Measurements from ENCODE around the gene UBE3C.

Gene UBE3C

DNA sequence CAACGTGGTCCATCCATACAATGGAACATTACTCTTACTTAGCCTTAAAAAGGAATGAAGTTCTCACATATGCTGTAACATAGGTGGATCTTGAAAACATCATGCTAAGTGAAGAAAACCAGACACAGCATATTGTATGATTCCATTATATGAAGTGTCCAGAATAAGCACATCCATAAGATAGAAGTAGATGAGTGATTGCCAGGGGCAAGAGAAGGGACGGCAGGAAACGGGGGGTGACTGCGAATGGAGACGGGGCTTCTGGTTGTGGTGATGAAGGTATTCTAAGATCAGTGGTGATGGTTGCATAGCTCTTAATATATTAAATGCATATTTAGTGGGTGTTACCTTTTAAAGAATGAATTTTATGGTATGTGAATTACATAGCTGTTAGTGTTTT, 29.8 kb downstream of the UBE3C start:
- Histone ChIP-seq H3K36me3 (ENCODE audit: control insufficient read depth, insufficient read depth, low read length) (peaks cover 86% of the 10 kb centered on the region), H3K27ac (ENCODE audit: low read depth, low read length, severe bottlenecking) (no peak overlapping the region), H3K4me3 (ENCODE audit: extremely low read depth, insufficient read depth, low read length, poor library complexity, severe bottlenecking) (no peak overlapping the region), H3K9me3 (ENCODE audit: control insufficient read depth, low read length) (no peaks in the 10 kb centered on the region), H3K4me1 (ENCODE audit: control insufficient read depth, insufficient read depth, low read length, poor library complexity, severe bottlenecking) (no peaks in the 10 kb centered on the region)
- 93 to 100% methylated on average over 2 to 3 of the region's 5 CpGs for WGBS, 2 experiments (ENCODE audit: insufficient coverage in 2 of 2)

DNA sequence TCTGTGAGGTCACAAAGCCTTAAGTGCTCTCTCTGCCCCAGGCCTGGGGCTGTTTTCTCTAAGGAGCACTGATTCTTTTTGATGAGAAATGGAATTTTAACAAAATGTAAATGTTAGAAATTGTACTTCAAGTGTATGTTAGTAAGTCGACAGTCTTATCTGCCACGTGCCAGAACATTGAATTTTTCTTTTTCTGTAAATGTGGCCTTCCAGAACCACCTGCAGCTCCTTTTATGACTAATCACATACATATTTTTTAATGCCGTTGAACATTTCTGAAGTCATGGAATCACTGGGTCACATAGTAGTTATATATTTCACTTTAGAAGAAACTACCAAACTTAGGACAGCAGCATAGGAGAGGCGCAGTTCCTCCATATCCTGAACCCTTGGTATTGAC, 38.0 kb downstream of the UBE3C start:
- H3K4me3 ChIP-seq (ENCODE audit: extremely low read depth, insufficient read depth, low read length, poor library complexity, severe bottlenecking), result no peak overlapping the region
- H3K4me1 ChIP-seq (ENCODE audit: control insufficient read depth, insufficient read depth, low read length, poor library complexity, severe bottlenecking), result no peaks in the 10 kb centered on the region
- H3K36me3 ChIP-seq (ENCODE audit: control insufficient read depth, insufficient read depth, low read length), result peaks cover 86% of the 10 kb centered on the region
- WGBS, 2 experiments (ENCODE audit: insufficient coverage in 2 of 2), result 82% methylated on average over 2 of the region's 4 CpGs; no CpG with 5 or more reads in 1 of the 2 experiments
- H3K27ac ChIP-seq (ENCODE audit: low read depth, low read length, severe bottlenecking), result no peak overlapping the region
- no peaks in the 10 kb centered on the region for H3K9me3 ChIP-seq (ENCODE audit: control insufficient read depth, low read length)

DNA sequence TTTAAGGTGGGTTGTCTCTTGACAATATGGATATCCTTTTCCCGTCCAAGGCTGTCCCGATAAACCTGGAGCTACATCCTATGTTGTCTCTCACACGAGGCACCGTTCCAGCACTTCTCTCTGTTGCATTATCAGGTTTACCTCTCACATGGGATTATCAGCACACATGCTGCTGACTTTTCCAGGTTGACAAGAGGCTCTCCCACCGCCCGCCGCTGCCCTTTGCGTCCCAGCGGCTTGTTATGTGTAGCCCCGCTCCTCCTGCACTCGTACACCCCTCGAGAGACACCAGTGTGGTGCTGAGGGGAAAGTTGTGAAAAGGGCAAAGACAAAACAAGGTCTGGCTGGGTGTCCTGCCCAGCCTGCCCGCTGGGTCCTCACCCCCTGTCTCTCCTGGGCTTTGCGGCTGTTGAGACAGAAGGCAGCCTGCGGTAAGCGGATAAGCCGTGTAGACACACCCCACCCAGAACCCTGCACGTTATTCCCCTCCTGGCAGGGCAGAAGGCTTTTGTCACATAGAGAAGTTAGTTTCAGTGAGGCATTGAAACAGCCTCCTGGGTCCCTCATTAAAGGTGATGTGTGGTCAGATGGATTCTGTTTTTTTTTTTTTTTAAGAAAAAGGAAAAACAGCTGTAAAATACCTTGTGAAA, 38.7 kb downstream of the UBE3C start:
- Histone ChIP-seq H3K4me1 (ENCODE audit: control insufficient read depth, insufficient read depth, low read length, poor library complexity, severe bottlenecking) (no peaks in the 10 kb centered on the region), H3K27ac (ENCODE audit: low read depth, low read length, severe bottlenecking) (no peak overlapping the region), H3K9me3 (ENCODE audit: control insufficient read depth, low read length) (no peaks in the 10 kb centered on the region), H3K4me3 (ENCODE audit: extremely low read depth, insufficient read depth, low read length, poor library complexity, severe bottlenecking) (no peak overlapping the region), H3K36me3 (ENCODE audit: control insufficient read depth, insufficient read depth, low read length) (peaks cover 86% of the 10 kb centered on the region)
- 93 to 98% methylated on average over 11 of the region's 18 CpGs for WGBS, 2 experiments (ENCODE audit: insufficient coverage in 2 of 2)

DNA sequence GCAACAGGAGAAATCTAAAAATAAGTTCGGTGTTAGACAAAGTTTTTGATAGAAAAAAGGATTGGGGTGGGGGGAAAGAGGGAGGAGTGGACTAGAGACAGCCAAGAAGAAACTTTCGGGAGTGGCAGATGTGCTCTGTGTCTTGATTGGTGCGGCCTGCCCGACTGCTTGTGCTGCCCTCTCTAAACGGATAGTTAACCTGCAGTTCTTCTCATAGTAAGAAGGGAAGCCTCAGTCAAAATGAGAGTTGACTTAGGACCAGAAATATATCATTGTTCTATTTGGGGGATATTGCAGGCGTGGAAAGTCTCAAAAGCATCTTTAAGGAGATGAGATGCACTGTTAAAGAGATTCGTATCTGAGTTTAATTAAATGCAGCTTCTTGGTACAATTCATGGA, 39.3 kb downstream of the UBE3C start:
- no peaks in the 10 kb centered on the region for H3K9me3 ChIP-seq (ENCODE audit: control insufficient read depth, low read length)
- H3K4me1 ChIP-seq (ENCODE audit: control insufficient read depth, insufficient read depth, low read length, poor library complexity, severe bottlenecking), result no peaks in the 10 kb centered on the region
- peaks cover 86% of the 10 kb centered on the region for H3K36me3 ChIP-seq (ENCODE audit: control insufficient read depth, insufficient read depth, low read length)
- 96 to 100% methylated on average over 5 to 6 of the region's 7 CpGs for WGBS, 2 experiments (ENCODE audit: insufficient coverage in 2 of 2)
- H3K4me3 ChIP-seq (ENCODE audit: extremely low read depth, insufficient read depth, low read length, poor library complexity, severe bottlenecking), result no peak overlapping the region
- H3K27ac ChIP-seq (ENCODE audit: low read depth, low read length, severe bottlenecking), result no peak overlapping the region

DNA sequence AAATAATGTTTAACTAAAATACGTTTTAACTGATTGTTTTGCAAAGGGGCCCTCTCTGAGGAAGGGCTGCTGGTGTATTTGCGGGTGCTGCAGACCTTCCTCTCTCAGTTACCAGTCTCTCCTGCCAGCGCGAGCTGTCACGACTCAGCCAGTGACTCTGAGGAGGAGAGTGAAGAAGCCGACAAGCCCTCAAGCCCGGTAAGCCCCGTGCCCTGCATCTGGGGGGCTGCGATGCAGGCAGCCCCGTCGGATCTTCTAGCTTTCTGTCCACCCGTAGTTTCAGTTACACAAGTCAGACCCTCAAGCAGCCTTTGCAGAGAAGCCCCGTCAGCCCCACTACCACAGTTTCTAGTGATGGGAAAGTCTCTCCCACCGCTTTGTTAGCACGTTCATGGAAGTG, 45.1 kb downstream of the UBE3C start:
- 94 to 96% methylated on average over 10 to 11 of the region's 15 CpGs for WGBS, 2 experiments (ENCODE audit: insufficient coverage in 2 of 2)
- H3K36me3 ChIP-seq (ENCODE audit: control insufficient read depth, insufficient read depth, low read length), result peaks cover 83% of the 10 kb centered on the region

DNA sequence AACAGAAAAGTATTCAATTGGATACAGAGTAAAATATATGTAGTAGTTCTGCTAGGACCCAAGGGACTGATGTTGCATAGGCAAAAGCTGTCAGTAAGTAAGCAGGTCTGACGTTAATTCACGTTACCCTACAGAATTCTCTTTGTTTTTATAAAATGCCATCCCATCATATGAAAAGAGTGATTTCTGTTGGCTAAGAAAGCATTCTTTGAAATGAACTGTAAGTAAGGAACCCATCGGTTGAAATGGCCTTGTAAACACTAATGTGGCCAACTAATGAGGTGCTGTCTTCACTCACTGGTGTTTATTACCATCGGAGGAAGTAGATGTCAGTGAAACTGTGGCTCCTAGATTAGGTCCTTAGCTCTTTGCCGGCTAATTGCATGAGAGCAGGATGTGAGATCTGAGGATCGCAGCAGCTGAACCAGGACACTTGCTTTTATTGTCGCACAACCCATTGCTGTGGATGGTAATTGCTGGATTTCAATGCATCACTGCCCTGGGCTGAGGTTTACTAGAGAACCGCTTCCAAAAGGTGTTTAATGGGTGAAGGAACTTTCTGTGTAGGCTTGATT, 49.5 kb downstream of the UBE3C start:
- Histone ChIP-seq H3K4me3 (ENCODE audit: extremely low read depth, insufficient read depth, low read length, poor library complexity, severe bottlenecking) (no peak overlapping the region), H3K27ac (ENCODE audit: low read depth, low read length, severe bottlenecking) (no peak overlapping the region), H3K9me3 (ENCODE audit: control insufficient read depth, low read length) (no peaks in the 10 kb centered on the region), H3K36me3 (ENCODE audit: control insufficient read depth, insufficient read depth, low read length) (peaks cover 86% of the 10 kb centered on the region), H3K4me1 (ENCODE audit: control insufficient read depth, insufficient read depth, low read length, poor library complexity, severe bottlenecking) (no peaks in the 10 kb centered on the region)
- WGBS, 2 experiments (ENCODE audit: insufficient coverage in 2 of 2), result 86 to 97% methylated on average over 4 to 6 of the region's 8 CpGs

More for the DNA sequence above, 45.1 kb downstream of the UBE3C start:
- Histone ChIP-seq H3K9me3 (ENCODE audit: control insufficient read depth, low read length) (no peaks in the 10 kb centered on the region), H3K4me3 (ENCODE audit: extremely low read depth, insufficient read depth, low read length, poor library complexity, severe bottlenecking) (no peak overlapping the region), H3K4me1 (ENCODE audit: control insufficient read depth, insufficient read depth, low read length, poor library complexity, severe bottlenecking) (no peaks in the 10 kb centered on the region), H3K27ac (ENCODE audit: low read depth, low read length, severe bottlenecking) (no peak overlapping the region)

DNA sequence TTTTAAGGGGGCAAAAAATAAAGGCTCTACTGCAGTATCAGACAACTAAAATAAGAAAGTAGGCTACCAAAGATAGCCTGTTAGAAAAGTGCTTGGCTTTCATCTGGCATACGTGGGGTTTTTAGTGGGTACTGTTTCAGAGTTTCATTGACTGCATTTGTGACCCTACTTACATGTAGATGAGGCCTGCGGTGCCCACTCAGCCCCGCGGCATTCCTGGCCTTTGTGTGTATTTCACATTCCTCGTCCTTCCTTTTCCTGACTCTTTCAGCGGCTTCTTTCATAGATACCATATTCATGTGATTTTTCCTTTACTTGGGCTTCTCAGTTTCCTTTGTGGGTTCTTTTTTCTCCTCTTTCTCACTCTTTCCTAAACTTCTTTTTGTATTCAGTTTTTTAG, 50.7 kb downstream of the UBE3C start:
- no peak overlapping the region for H3K4me3 ChIP-seq (ENCODE audit: extremely low read depth, insufficient read depth, low read length, poor library complexity, severe bottlenecking)
- no peaks in the 10 kb centered on the region for H3K9me3 ChIP-seq (ENCODE audit: control insufficient read depth, low read length)
- 67 to 82% methylated on average over 6 of the region's 6 CpGs for WGBS, 2 experiments (ENCODE audit: insufficient coverage in 2 of 2)
- H3K4me1 ChIP-seq (ENCODE audit: control insufficient read depth, insufficient read depth, low read length, poor library complexity, severe bottlenecking), result no peaks in the 10 kb centered on the region
- peaks cover 87% of the 10 kb centered on the region for H3K36me3 ChIP-seq (ENCODE audit: control insufficient read depth, insufficient read depth, low read length)
- H3K27ac ChIP-seq (ENCODE audit: low read depth, low read length, severe bottlenecking), result no peak overlapping the region

DNA sequence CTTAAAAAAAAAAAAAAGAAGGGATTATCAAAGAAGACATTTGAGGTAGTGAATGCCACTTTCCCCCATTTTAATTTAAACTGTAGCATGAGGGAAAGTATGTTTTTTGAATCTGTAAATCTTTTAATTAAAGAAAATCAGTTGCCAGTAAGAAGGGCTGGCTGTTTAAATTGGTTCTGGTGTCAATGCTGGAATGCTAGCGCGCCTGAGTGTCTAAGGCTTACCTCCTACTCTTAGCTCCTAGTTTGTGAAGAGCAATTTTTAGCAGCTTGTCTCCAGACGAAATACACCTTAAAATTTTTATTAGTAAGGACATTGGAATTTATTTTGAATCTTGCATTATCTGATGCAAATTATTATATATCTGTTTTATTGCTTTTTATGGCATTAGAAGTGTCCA, 54.1 kb downstream of the UBE3C start:
- no CpG with 5 or more reads among the region's 3 CpGs for WGBS, 2 experiments (ENCODE audit: insufficient coverage in 2 of 2)
- Histone ChIP-seq H3K27ac (ENCODE audit: low read depth, low read length, severe bottlenecking) (no peak overlapping the region), H3K4me3 (ENCODE audit: extremely low read depth, insufficient read depth, low read length, poor library complexity, severe bottlenecking) (no peak overlapping the region), H3K36me3 (ENCODE audit: control insufficient read depth, insufficient read depth, low read length) (peaks cover 87% of the 10 kb centered on the region), H3K9me3 (ENCODE audit: control insufficient read depth, low read length) (no peaks in the 10 kb centered on the region), H3K4me1 (ENCODE audit: control insufficient read depth, insufficient read depth, low read length, poor library complexity, severe bottlenecking) (no peaks in the 10 kb centered on the region)

DNA sequence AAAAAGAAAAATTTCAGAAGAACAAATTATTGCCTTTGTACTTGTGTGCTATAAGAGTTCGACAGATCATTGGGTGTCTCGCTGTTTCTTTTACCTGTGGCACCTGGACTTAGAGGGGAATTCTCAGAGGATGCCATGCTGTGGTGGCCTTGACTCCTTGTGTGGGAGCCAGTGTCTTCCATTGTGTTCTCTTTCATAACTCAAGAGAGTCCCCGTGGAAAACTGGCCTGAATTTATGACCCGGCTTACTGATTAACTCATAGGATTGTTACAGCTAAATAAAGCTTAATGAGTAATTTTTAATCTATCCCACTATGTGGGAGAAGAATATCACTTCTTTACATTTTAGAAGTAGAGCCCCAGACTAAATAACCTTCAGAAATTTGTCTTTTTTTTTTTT, 54.5 kb downstream of the UBE3C start:
- Histone ChIP-seq H3K27ac (ENCODE audit: low read depth, low read length, severe bottlenecking) (no peak overlapping the region), H3K4me3 (ENCODE audit: extremely low read depth, insufficient read depth, low read length, poor library complexity, severe bottlenecking) (no peak overlapping the region), H3K4me1 (ENCODE audit: control insufficient read depth, insufficient read depth, low read length, poor library complexity, severe bottlenecking) (no peaks in the 10 kb centered on the region), H3K36me3 (ENCODE audit: control insufficient read depth, insufficient read depth, low read length) (peaks cover 87% of the 10 kb centered on the region), H3K9me3 (ENCODE audit: control insufficient read depth, low read length) (no peaks in the 10 kb centered on the region)
- WGBS, 2 experiments (ENCODE audit: insufficient coverage in 2 of 2), result 82 to 86% methylated on average over 2 of the region's 4 CpGs

DNA sequence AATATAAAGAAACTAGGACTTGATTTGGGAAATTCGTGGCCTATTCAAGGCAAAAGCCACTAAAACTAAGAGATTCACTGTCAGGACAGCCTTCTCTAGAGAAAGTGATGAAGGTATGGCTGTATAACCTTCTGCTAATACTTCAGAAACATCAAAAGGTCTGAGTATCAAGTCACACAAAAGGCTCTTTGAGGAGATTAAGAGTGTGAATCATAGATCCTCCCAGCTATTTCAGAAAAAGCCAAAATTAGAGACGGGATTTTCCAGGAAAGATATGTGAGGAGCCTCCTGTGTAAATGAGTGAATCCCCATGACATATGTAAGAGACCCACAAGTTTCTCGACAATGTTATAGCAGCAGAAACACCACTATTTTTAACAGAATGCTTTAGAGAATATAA, 56.2 kb downstream of the UBE3C start:
- H3K4me1 ChIP-seq (ENCODE audit: control insufficient read depth, insufficient read depth, low read length, poor library complexity, severe bottlenecking), result no peaks in the 10 kb centered on the region
- H3K4me3 ChIP-seq (ENCODE audit: extremely low read depth, insufficient read depth, low read length, poor library complexity, severe bottlenecking), result no peak overlapping the region
- 92 to 100% methylated on average over 1 to 2 of the region's 3 CpGs for WGBS, 2 experiments (ENCODE audit: insufficient coverage in 2 of 2)
- H3K36me3 ChIP-seq (ENCODE audit: control insufficient read depth, insufficient read depth, low read length), result peaks cover 83% of the 10 kb centered on the region
- no peak overlapping the region for H3K27ac ChIP-seq (ENCODE audit: low read depth, low read length, severe bottlenecking)
- H3K9me3 ChIP-seq (ENCODE audit: control insufficient read depth, low read length), result no peaks in the 10 kb centered on the region

DNA sequence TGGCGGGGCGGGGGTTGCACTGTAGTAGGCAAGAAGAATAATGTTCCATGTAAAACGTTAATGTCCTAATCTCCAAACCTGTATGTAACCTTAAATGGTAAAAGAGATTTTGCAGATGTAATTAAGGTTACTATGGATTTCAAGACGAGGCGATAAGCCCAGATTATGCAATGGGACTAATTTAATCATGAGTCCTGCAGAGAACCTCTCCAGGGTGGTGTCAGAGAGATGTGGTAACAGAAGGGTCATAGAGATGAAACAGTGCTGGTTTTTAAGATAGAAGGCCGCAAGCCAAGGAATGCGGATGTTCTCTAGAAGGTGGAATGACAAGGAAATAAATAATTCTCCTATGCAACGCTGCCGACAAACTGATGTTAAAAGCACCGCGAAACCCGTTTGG, 57.1 kb downstream of the UBE3C start:
- 96 to 99% methylated on average over 7 to 8 of the region's 12 CpGs for WGBS, 2 experiments (ENCODE audit: insufficient coverage in 2 of 2)

More for the DNA sequence above, 57.1 kb downstream of the UBE3C start:
- Histone ChIP-seq H3K4me3 (ENCODE audit: extremely low read depth, insufficient read depth, low read length, poor library complexity, severe bottlenecking) (no peak overlapping the region), H3K27ac (ENCODE audit: low read depth, low read length, severe bottlenecking) (no peak overlapping the region), H3K36me3 (ENCODE audit: control insufficient read depth, insufficient read depth, low read length) (peaks cover 77% of the 10 kb centered on the region), H3K9me3 (ENCODE audit: control insufficient read depth, low read length) (no peaks in the 10 kb centered on the region), H3K4me1 (ENCODE audit: control insufficient read depth, insufficient read depth, low read length, poor library complexity, severe bottlenecking) (no peaks in the 10 kb centered on the region)
